HG02943 (cell line): ENCODE data around the gene BOD1L2.

Experiments
- ATAC-seq: cut with Tn5 transposase; IDR thresholded peaks from one replicate; pipeline ENCODE4 v1.9.1; 2021; ENCODE audit warnings: mild to moderate bottlenecking, low read depth, moderate library complexity; ENCODE audit not compliant: unreplicated experiment

BOD1L2 gene

DNA sequence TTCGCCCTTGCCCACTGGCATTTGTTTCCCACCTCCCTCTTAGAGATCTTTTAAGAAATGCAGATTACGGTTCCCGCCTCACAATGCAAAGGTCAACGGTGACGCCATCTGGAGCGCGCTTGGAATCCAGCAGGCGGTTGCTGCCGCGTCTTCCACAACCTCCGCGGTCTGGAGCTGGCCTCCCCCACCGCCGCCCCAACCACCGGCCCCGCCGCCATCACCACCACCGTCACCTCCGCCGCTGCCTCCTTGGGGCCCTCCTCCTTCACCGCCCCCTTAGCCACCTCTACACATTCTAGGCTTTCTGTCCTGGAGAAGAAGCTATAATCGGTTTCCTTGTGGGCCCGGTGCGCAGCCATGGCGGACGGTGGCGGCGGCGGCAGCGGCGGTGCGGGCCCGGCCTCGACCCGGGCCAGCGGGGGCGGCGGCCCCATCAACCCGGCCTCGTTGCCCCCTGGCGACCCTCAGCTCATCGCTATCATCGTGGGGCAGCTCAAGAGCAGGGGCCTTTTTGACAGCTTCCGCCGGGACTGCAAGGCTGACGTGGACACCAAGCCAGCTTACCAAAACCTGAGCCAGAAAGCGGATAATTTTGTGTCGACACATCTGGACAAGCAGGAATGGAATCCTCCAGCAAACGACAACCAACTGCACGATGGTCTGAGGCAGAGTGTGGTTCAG, at the start of gene BOD1L2:
Gene BOD1L2 (plus strand): TSS at position 132 of the 681 bp plus-strand sequence. CDS start 226 bp downstream, at position 358.
- ATAC-seq, result no peak

DNA sequence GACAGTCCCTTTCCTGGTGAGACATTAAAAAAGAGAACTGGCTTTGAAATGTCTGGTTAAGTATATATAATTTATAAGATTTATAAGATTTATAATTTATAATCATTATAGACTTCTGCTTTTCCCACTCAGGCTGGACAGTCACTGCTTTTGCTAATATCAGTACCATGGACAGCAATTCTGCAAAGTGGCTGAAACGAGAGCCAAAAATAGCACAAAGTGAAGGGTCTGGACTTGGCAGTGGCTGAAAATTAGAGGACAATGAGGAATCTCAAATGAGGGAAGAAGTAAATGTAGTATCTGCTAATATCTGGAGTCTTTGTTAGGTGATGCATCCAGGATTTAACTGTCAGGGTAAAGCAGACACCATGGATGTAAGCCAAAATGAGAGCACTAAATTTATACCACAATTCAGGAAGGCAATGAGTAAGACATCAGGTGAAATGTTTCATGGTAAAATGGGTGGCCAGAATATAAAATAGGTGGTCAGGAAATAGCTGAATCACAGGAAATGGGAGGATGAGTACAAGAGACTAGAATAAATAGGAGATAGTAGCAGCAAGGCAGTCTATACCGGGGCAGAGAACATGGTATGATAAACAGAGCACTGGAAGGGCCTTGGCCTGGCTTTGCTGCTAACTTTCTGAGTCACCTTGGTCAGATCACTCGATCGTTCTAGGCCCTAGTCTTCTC, 39.6 kb upstream of the BOD1L2 start:
- no peak for ATAC-seq

DNA sequence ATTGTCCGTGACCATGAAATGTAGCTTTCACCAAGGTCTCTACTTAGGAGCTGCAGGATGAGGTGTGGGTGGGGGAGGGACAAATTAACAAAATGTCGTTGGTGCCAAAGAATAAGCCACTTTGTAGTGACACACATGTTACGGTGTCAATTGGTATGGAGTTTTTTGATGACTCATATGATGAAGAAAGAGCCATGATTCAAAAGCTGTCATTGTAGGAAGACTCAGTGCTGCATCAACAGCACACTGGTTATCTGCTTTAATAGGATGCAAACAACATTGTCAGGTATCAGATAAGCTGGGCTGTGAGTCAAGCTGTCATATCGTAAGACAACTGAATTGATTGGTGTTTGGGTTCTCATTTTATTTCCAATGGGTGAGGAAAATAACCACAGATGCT, 36.6 kb upstream of the BOD1L2 start:
- ATAC-seq, result no peak

DNA sequence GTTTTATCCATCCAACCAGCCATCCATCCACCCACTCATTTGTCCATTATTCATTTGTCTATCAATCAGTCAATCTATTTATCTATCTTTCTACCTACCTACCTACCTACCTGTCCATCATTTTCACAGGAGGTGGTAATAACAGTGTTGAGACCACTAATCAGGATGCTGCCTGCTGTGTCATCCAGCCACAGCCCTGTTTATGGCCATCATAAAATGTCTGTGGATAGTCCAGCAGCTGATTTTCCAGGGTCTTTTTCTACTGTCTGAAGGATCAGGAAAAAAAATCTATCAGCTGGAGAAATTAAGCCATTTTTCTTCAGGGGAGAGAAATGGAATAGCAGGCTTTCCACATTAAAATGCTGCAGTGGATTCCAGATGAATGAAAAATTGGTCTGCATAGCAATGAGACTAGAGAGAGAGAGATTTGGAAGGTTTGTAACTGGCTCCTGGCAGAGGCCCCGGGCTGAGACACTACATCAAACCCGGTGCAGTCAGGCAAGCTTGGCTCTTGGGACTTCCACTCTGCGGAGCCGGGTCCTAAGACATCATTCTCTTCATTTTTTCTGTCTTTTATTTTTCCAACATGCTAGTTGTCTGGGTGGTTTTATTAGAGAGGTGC, 33.0 kb upstream of the BOD1L2 start:
- no peak for ATAC-seq

DNA sequence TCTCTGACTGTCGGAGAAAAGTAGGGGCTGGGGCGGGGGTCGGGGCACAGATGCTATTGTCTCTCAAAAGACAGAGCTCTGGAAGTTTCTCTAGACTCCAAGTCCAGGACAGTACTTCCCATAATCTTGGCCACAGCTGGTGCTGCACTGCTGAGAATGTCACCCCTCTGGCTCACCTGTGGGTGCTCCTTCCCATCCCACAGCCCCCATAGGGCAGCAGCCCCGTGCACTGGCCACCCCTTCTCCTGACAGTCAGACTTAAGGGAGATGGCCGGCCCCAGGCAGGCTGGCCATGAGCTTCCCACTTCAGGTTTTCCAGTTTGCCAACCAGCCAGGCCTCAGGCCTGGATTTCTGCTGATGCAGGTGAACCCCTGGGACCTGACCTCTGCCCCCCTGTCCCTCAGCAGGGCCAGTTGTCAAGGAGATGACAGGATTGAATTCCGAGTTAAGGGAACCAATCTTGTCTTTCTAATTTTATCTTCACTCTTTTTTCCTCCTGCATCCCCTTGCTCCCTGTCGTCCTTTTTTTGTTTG, 30.2 kb upstream of the BOD1L2 start:
- ATAC-seq, result no peak

DNA sequence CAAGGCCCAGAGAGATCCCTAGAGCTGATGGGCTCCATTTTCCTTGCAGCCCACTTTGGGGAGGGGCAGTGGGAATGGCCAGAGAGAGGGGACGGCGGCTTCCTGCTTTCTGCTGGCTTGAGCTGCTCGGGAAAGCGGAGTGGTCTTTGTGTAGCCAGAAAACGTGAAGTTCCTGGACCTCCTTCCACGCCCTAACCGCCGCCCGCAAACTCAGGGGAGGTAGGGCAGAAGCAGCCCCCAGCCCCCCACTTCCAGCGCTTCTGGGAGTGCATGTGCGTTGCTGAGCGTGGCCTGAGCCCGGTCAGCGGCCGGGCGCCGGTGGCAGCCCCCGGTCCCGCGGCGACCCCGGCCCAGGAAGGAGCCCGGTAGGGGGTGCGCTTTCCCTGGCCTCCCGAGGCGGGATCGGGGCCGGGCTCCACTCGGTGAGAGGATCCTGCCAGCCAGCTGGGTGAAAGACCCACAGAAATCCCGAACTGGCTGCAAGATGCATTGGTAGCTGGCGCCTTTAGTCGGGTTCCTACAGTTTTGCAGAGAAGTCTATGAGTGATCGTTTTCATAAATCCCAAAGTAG, 25.3 kb upstream of the BOD1L2 start:
- ATAC-seq, result no peak

DNA sequence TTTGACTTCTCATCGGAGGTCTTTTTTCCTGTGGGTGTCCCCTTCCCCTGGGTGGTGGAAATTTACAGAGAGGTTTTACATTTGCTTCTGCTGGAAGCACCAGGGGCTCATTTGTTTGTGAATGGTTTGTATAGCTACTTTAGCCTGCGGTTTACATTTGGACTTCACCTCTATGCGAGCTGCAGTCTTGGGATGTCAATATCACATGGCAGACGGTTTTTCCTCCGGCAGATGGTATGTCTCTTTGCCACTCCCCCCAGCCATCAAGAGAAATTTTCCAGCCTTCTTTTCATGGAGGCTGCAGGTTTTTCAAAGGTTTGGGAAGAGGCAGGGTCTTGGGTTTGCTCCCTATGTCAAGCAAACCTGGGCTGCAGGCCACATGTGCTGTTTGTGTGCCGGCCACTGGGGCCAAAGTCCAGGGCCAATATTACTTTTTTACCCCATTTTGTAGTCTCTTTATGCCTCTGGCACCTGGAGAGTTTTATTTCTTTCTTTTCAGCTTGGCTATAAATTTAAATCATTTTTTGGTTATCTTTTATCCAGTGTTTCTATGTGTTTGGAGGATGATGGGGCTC, 23.9 kb upstream of the BOD1L2 start:
- no peak for ATAC-seq

DNA sequence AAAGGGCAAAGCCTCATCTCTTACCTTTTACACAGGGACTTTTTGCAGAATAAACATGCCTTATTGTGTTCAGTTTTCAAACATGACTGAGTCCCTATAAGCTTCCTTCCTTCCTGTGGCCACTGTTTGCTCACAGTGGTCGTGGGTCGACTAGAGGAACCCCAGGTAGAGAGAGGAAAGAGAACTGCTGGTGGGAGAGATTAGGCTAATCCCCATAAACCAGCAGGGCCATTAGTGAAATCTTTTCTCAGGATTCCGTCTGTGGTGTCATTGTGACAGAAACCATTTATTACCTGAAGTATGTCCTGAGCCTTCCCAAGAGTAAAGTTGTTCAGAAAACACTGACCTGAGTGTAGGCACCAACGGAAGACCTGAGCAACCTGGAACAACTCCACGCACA, 21.3 kb upstream of the BOD1L2 start:
- ATAC-seq, result no peak

DNA sequence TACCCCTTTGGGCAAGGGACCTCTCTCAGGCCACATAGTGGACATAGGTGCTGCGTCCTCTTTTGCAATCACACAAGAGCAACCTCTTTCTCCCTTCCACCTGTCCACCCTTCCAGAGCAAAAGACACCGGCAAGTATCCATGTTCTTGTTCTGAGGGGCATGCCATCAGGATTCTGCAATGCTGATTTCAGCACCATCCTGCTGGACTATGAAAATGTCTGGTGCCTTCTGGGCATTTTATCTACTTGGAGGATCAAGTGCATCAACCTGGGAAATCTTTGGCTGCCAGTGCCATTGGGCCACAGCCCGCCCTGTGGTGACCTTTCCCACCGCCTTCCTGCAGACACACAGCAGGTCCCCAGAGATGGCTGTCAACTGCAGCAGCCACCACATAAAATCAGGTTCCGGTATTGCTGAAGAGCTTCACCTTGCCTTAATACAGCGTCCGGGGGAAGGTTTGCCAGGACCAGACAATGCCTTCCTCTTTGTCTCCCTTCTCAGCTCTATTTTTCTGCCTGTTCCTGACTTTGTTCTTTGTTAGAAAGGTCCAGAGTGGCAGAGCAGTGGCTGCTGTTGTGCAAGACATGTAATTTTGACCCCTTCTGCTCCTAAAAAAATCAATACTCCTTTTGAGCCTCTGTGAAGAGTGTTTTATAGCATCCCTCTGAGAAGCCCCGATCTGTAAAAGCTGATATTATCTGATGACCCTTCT, 18.5 kb upstream of the BOD1L2 start:
- ATAC-seq, result no peak

DNA sequence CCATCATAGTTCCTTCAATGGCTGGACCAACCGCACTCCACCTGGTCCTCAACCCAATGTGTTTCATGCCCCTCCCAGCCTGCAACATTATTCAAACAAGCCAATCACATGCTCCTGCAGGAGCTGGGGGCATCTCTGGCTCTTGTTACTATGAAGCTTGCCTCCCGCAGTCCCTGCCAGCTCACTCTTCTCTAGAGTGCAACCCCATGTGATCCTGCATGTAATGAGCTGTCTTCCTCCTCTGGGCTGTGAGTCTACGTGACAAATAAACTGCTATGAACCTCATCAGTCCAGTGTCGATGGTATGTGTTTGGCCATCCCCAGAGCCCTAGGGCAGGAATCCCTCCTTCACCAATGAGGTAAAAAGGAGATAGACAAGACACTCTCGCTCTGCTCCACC, 15.8 kb upstream of the BOD1L2 start:
- no peak for ATAC-seq

DNA sequence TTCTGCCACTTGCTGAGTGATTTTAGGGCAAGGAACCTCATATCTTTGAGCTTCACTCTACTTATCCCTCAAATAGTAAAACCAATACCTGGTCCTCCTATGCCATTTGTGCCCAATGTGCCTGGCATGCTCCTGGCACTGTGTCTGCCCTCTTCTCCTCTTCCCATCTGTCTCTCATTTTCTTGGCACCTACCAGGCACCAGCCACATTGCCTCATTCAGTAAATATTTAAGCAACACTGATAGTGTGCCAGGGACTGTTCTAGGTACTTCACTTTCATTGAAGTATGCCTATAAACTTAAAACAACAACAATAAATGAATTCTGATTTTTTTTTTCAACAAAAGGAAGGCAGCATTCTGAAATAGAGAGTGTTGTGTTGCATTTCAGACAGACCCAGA, 15.1 kb upstream of the BOD1L2 start:
- no peak for ATAC-seq

DNA sequence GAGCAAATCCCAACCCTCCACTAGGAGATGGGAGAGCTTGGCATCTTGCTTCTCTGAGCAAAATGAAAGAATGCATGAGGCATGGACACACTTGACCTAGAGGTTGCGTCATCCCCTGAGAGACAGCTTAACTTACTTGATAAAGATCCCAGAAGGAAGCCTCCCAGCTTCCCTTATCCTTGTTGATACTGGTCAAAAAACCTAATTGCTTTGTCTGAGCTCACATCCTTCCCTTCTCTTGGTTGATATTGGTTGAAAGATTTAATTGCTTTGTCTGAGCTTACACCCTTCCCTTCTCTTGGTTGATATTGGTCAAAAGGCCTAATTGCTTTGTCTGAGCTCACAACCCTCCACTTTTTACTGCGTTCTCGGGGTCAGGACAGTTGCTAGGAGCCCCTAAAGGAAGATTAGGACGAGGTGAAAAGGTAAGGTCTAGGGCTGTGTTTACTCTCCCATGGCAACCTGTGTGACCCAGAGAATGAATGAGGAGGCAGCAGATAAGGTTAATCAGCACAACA, 12.2 kb upstream of the BOD1L2 start:
- no peak for ATAC-seq

DNA sequence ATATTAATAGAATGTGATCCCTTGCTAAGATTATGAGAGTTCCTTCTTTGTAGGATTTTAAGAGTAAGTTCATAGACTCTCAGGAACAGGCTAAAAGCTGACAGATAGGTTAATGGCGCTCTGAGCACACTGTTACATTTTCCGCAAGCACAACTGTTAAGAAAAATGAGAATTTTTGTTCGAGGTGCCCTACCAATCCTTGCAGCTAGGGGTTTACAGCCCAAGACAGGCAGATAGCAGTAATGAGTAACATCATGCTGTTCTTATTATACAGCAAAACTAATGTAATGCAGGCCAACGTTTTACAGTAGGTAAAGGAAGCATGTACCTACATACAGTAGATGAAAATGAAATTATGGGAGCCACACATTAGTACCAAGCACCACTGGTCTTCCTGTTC, 11.2 kb upstream of the BOD1L2 start:
- no peak for ATAC-seq

DNA sequence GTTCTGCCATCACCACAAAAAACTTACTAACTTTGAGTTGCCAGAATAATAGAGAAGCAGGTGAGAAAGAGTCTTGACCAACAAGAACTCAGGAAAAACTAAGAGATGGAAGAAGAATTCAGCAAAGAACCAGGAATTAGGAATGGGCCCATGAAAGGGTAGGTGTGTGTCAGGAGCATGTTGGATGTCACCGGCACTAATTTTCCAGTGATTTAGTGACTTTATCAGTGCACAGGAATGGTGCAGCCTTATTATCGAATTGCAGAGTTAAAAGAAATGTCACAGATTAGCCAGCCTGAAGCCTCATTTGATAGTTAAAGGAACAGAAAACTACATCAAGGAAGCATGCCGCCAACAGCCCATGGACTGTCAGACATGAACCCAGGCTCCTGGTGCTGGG, 9.0 kb upstream of the BOD1L2 start:
- ATAC-seq, result no peak

DNA sequence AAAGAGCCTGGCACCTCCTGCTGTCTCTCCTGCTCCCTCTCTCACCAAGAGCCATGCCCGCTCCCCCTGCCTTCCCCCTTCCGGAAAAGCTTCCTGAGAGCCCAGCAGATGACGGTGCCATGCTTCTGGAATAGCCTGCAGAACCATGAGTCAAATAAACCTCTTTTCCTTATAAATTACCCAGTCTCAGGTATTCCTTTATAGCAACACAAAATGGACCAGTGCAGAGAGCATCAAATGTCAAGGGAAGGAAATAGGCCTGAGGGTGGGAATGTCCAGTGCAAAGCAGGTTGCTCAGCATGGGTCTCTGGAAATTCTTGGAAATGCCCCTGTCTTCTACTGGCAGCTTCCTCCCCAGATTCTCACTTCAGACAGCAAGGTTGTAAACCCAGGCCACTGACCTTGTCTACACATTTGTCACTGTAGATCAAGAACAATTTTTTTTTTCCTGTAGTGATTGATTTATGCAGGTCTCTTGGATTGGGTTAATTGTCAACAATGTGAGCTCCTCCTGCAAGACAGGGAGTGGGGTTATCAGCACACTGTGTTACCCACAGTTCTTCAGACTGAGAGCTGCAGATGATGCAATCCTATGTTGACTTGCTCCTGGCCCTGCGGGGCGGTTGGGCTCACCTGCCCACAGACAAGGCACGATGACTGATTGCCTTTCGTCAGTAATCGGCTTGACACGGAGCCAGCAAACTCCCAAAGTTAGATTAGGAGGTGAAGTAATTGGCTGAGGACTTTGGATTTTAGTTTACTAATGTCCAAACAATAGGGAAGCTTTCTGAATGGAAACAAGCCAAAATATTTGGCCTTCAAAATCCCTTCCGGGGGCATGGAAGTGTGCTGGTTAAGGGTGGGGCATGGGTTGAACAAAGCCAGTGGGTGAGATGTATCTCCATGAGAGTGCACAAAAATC, 5.4 kb upstream of the BOD1L2 start:
- no peak for ATAC-seq

DNA sequence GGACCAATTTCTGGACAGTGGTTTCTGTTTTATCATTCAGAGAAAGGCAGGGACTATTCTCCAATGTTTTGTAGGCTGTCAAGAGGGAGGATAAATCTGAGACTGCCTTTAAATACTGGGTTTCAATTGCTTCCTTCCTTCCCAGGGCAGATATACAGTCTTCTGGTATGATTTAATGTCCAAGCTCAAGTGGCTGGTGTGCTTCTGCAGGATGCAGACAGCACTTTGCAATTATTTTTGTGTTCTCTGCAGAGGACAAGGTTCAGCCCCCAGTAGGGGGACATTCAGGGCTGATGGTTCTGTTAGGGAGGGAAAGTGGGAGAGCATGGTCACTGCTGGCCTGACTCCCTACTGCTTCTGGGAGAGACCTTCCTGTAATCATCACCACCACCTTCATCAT, 4.6 kb upstream of the BOD1L2 start:
- ATAC-seq, result no peak

DNA sequence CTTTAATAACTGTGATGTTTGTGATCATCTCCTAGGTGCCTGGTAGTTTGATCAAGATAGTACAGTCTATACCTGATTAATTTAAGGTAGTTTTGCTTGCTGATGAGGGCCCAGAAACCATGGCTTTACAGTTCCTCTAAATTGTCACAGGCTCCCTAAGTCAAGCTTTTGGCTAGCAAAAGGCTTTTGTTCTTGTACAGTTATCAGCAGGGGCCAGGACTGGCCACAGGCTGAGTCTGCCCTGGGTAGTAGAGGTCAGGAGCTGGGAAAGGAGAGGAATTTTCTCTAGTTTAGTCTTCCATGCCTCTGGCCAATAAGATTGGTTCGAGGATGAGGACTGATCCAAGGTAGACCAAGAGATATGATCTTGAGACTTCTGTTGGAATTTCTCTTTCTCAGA, 3.6 kb upstream of the BOD1L2 start:
- no peak for ATAC-seq

DNA sequence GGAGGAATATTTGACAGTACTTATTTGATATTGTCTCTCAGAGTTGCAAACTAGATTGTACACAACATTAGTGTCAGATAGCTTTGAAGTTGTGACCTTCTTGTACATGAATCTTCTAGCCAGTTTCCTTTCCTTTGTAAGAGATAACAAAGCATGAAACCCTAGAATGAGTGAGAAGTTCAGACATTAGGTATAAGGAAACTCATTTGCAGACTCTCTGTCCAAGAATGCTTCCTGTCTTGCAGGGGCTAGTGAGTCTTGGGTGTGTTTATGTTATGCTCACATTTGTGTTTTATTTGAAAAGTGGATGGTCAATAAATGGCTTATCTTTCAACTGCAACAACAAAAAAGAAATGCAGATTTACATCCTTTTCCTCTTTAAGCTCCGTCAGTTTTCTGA, 1.4 kb downstream of the BOD1L2 start:
- ATAC-seq, result no peak

DNA sequence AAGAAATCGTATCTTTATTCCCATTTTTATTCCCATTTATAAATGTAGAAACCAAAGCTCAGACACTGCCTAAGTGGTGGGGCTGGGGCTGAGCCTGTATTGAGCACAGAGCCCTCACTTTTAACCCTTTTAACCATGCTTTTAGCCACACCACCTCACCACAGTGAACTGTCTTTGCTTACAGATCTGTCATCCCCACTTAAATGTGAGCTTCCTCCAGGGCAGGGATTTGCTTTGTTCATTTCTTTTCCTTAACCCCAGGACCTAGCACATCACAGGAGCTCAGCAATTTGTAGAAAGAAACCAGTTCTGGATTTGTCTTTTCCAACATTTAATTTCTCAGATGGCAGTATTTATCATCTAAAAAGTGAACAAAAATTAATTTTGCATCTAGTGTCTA, 2.2 kb downstream of the BOD1L2 start:
- ATAC-seq, result no peak
